PC-3 (cell line): ENCODE results near the gene PRR15.

ENCODE experiments used
- EZH2phosphoT487 ChIP-seq: fragments of 300-600 bp; sonication (generic); IDR thresholded peaks from 2 replicates; pipeline ENCODE4 v1.6.1; 2018; ENCODE audit warnings: mild to moderate bottlenecking, antibody characterized with exemption, low read length, borderline replicate concordance
- TF ChIP-seq, protein P1 (sequence below): fragments of 300-600 bp; sonication (generic); conservative IDR thresholded peaks from 2 replicates; pipeline ENCODE4 v1.5.1; 2017; ENCODE audit warnings: antibody characterized with exemption, low read depth, mild to moderate bottlenecking, low read length

- TF ChIP-seq, protein P1, sequence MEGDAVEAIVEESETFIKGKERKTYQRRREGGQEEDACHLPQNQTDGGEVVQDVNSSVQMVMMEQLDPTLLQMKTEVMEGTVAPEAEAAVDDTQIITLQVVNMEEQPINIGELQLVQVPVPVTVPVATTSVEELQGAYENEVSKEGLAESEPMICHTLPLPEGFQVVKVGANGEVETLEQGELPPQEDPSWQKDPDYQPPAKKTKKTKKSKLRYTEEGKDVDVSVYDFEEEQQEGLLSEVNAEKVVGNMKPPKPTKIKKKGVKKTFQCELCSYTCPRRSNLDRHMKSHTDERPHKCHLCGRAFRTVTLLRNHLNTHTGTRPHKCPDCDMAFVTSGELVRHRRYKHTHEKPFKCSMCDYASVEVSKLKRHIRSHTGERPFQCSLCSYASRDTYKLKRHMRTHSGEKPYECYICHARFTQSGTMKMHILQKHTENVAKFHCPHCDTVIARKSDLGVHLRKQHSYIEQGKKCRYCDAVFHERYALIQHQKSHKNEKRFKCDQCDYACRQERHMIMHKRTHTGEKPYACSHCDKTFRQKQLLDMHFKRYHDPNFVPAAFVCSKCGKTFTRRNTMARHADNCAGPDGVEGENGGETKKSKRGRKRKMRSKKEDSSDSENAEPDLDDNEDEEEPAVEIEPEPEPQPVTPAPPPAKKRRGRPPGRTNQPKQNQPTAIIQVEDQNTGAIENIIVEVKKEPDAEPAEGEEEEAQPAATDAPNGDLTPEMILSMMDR = no peak
- no peak for TF ChIP-seq EZH2phosphoT487
These were observed 43.2 kb downstream of the PRR15 start for GRCh38 chr7:29606830-29607229.
